T1000 (cell line): ENCODE results near the gene C12orf42.

Source experiments
- DNase-seq: peaks from one replicate; lab custom pipeline; 2025; ENCODE audit warnings: mixed read lengths; lab: John Stamatoyannopoulos, UW

The C12orf42 gene

GRCh38 chr12:103268831-103269514 is 226.8 kb downstream of the C12orf42 start:
- DNase-seq, result no peak

GRCh38 chr12:103257763-103258162 is 238.0 kb downstream of the C12orf42 start:
- no peak for DNase-seq
